ENCODE data around the gene FNDC3B.

FNDC3B gene

DNA sequence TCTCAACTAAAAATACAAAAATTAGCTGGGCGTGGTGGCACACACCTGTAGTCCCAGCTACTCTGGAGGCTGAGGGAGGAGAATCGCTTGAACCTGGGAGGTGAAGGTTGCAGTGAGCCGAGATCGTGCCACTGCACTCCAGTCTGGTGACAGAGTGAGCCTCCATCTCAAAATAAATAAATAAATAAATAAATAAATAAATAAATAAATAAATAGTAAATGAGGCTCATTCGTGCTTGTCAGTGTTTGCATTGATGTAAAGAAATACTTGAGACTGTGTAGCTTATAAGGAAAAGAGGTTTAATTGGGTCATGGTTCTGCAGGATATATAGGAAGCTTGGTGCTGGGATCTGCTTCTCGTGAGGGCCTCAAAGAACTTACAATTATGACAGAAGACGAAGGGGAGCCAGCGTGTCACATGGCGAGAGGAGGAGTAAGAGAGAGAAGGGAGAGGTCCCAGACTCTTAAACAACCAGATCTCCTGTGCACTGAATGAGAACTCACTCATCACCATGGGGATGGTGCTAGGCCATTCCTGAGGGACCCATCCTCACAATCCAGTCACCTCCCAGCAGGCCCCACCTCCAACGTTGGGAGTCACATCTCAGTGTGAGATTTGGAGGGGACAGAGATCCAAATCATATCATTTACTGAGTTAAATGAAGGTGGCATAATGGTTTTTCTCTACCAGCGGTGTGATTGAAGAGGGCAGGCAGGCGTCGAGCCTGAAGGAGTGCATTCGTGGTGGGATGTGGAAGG lies 104.5 kb downstream of the FNDC3B start:
- peak overlapping the region; percentile 100 for H3K27ac ChIP-seq (ENCODE audit: low read depth, low read length)
- peaks cover 59% of the 10 kb centered on the region for H3K4me1 ChIP-seq (ENCODE audit: control insufficient read depth, insufficient read depth, low read length, unreplicated experiment)
- no peak overlapping the region for H2AFZ ChIP-seq (ENCODE audit: low read length, unreplicated experiment)
- no peaks in the 10 kb centered on the region for H3K27me3 ChIP-seq (ENCODE audit: insufficient read depth, low read length)
- no peak overlapping the region for H3K4me3 ChIP-seq (ENCODE audit: low read depth, low read length)
- peaks cover 47% of the 10 kb centered on the region for H3K36me3 ChIP-seq (ENCODE audit: insufficient read depth, low read length)
- peaks cover 79% of the 10 kb centered on the region for H3K79me2 ChIP-seq (ENCODE audit: control insufficient read depth, insufficient read depth, low read length, unreplicated experiment)

- H3K36me3 ChIP-seq (ENCODE audit: insufficient read depth, low read length) = peaks cover 47% of the 10 kb centered on the region
- peaks cover 79% of the 10 kb centered on the region for H3K79me2 ChIP-seq (ENCODE audit: control insufficient read depth, insufficient read depth, low read length, unreplicated experiment)
- peak overlapping the region; percentile 56 for H3K27ac ChIP-seq (ENCODE audit: low read depth, low read length)
- H2AFZ ChIP-seq (ENCODE audit: low read length, unreplicated experiment) = no peak overlapping the region
- no peak overlapping the region for H3K4me3 ChIP-seq (ENCODE audit: low read depth, low read length)
- no peaks in the 10 kb centered on the region for H3K27me3 ChIP-seq (ENCODE audit: insufficient read depth, low read length)
- H3K4me1 ChIP-seq (ENCODE audit: control insufficient read depth, insufficient read depth, low read length, unreplicated experiment) = peaks cover 59% of the 10 kb centered on the region
Measured at GRCh38 chr3:172144601-172145000, 105.2 kb downstream of the FNDC3B start.

GRCh38 chr3:172145031-172145686 lies 105.8 kb downstream of the FNDC3B start:
- Histone ChIP-seq H2AFZ (ENCODE audit: low read length, unreplicated experiment) (no peak overlapping the region), H3K4me3 (ENCODE audit: low read depth, low read length) (no peak overlapping the region), H3K27ac (ENCODE audit: low read depth, low read length) (peak overlapping the region; percentile 56; the same call in 1 of the 2 replicates), H3K79me2 (ENCODE audit: control insufficient read depth, insufficient read depth, low read length, unreplicated experiment) (peaks cover 79% of the 10 kb centered on the region), H3K27me3 (ENCODE audit: insufficient read depth, low read length) (no peaks in the 10 kb centered on the region), H3K4me1 (ENCODE audit: control insufficient read depth, insufficient read depth, low read length, unreplicated experiment) (peaks cover 53% of the 10 kb centered on the region), H3K36me3 (ENCODE audit: insufficient read depth, low read length) (peaks cover 47% of the 10 kb centered on the region)

DNA sequence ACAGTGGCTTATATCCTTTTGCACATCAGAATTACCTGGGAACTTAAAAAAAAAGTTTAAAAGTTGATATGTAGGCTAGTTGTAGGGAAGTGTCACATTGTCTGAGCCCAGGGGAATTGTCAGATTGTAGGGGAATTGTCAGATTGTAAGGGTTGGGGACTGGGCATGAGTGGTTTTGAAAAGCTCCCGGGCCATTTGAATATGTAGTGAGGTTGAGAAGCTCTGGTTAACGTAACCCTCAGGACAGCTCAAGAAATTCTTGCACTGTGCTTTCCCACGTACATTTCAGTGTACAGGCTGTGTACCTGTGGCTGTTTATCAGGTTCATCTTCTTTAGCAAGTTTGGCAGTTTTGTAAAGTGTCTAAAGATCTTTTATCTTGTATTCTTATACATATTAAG lies 107.0 kb downstream of the FNDC3B start:
- Histone ChIP-seq H2AFZ (ENCODE audit: low read length, unreplicated experiment) (no peak overlapping the region), H3K27me3 (ENCODE audit: insufficient read depth, low read length) (no peaks in the 10 kb centered on the region), H3K4me3 (ENCODE audit: low read depth, low read length) (no peak overlapping the region), H3K79me2 (ENCODE audit: control insufficient read depth, insufficient read depth, low read length, unreplicated experiment) (peaks cover 84% of the 10 kb centered on the region), H3K27ac (ENCODE audit: low read depth, low read length) (peak overlapping the region; percentile 82), H3K4me1 (ENCODE audit: control insufficient read depth, insufficient read depth, low read length, unreplicated experiment) (peaks cover 54% of the 10 kb centered on the region), H3K36me3 (ENCODE audit: insufficient read depth, low read length) (peaks cover 47% of the 10 kb centered on the region)

- H3K4me1 ChIP-seq (ENCODE audit: control insufficient read depth, insufficient read depth, low read length, unreplicated experiment) = peaks cover 54% of the 10 kb centered on the region
- H3K79me2 ChIP-seq (ENCODE audit: control insufficient read depth, insufficient read depth, low read length, unreplicated experiment) = peaks cover 88% of the 10 kb centered on the region
- H2AFZ ChIP-seq (ENCODE audit: low read length, unreplicated experiment) = no peak overlapping the region
- H3K4me3 ChIP-seq (ENCODE audit: low read depth, low read length) = no peak overlapping the region
- peaks cover 50% of the 10 kb centered on the region for H3K36me3 ChIP-seq (ENCODE audit: insufficient read depth, low read length)
- H3K27me3 ChIP-seq (ENCODE audit: insufficient read depth, low read length) = no peaks in the 10 kb centered on the region
- H3K27ac ChIP-seq (ENCODE audit: low read depth, low read length) = peak overlapping the region; percentile 82
Measured at GRCh38 chr3:172147113-172147818, 107.9 kb downstream of the FNDC3B start.

- Histone ChIP-seq H3K27ac (ENCODE audit: low read depth, low read length) (peak overlapping the region; percentile 82), H3K4me1 (ENCODE audit: control insufficient read depth, insufficient read depth, low read length, unreplicated experiment) (peaks cover 54% of the 10 kb centered on the region), H3K4me3 (ENCODE audit: low read depth, low read length) (no peak overlapping the region), H3K27me3 (ENCODE audit: insufficient read depth, low read length) (no peaks in the 10 kb centered on the region), H3K79me2 (ENCODE audit: control insufficient read depth, insufficient read depth, low read length, unreplicated experiment) (peaks cover 82% of the 10 kb centered on the region), H3K36me3 (ENCODE audit: insufficient read depth, low read length) (peaks cover 44% of the 10 kb centered on the region), H2AFZ (ENCODE audit: low read length, unreplicated experiment) (no peak overlapping the region)
Measured at GRCh38 chr3:172148241-172148640, 108.9 kb downstream of the FNDC3B start.

DNA sequence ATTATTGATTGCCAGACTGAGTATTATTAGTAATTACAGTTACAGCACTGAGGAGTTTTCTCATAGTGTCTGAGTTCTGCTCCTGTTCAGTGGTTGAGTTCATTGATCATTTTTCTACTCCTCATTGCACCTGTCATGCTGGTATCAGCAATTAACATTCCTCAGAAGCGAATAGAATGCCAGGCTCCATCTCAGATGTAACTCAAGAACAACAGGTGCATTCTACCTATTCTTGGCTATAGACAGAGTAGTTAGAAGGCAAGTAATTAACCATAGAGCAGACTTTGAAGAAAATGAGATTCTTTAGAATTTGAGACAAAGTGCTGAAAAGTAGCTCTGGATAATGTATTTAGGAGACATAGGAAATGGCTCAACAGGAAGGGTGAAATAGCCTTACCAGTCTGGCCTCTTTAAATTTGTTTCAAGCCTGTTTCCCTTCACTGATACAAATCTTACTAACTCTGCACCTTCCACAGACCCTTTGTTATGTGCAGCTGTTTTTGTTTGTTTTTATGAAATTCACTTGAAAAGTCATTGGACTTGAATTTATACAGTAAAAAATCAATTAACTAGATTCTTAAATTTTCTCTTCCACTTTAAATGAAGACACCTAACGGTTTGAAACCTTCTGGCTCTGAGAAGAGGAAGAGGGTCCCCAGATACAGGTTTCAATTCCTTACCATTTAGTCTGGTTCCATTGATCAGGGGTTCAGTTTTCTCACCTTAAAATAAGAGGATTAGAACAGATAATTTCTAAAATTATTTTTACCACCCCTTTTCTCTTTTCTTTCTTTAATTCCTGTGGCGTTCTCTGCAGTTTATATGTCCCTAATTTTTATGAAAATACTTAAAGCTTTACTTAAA lies 109.6 kb downstream of the FNDC3B start:
- peaks cover 41% of the 10 kb centered on the region for H3K36me3 ChIP-seq (ENCODE audit: insufficient read depth, low read length)
- no peaks in the 10 kb centered on the region for H3K27me3 ChIP-seq (ENCODE audit: insufficient read depth, low read length)
- peaks cover 60% of the 10 kb centered on the region for H3K4me1 ChIP-seq (ENCODE audit: control insufficient read depth, insufficient read depth, low read length, unreplicated experiment)
- H3K27ac ChIP-seq (ENCODE audit: low read depth, low read length) = peak overlapping the region; percentile 82
- no peak overlapping the region for H2AFZ ChIP-seq (ENCODE audit: low read length, unreplicated experiment)
- peaks cover 85% of the 10 kb centered on the region for H3K79me2 ChIP-seq (ENCODE audit: control insufficient read depth, insufficient read depth, low read length, unreplicated experiment)
- no peak overlapping the region for H3K4me3 ChIP-seq (ENCODE audit: low read depth, low read length)

DNA sequence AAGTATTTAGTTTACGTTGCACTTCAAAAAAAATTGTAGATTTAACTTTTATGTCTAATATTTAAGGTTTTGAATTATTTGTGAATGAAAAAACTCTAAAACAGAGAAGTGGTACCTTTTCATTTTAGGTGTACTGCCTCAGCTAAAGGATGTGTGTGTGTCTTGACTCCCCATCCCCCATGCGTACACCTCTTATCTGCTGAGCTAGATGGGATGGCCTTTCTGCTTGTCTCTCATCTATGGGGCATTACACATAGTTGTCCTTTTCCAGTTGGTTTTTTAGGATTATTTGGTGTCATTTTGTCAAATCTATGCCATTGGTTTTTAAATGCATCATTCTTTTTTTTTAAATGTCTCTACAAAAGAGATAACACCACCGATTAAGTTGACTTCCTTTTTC lies 110.9 kb downstream of the FNDC3B start:
- Histone ChIP-seq H3K36me3 (ENCODE audit: insufficient read depth, low read length) (peaks cover 28% of the 10 kb centered on the region), H3K27ac (ENCODE audit: low read depth, low read length) (peak overlapping the region; percentile 94), H3K4me1 (ENCODE audit: control insufficient read depth, insufficient read depth, low read length, unreplicated experiment) (peaks cover 73% of the 10 kb centered on the region), H2AFZ (ENCODE audit: low read length, unreplicated experiment) (no peak overlapping the region), H3K4me3 (ENCODE audit: low read depth, low read length) (no peak overlapping the region), H3K79me2 (ENCODE audit: control insufficient read depth, insufficient read depth, low read length, unreplicated experiment) (peaks cover 85% of the 10 kb centered on the region), H3K27me3 (ENCODE audit: insufficient read depth, low read length) (no peaks in the 10 kb centered on the region)

DNA sequence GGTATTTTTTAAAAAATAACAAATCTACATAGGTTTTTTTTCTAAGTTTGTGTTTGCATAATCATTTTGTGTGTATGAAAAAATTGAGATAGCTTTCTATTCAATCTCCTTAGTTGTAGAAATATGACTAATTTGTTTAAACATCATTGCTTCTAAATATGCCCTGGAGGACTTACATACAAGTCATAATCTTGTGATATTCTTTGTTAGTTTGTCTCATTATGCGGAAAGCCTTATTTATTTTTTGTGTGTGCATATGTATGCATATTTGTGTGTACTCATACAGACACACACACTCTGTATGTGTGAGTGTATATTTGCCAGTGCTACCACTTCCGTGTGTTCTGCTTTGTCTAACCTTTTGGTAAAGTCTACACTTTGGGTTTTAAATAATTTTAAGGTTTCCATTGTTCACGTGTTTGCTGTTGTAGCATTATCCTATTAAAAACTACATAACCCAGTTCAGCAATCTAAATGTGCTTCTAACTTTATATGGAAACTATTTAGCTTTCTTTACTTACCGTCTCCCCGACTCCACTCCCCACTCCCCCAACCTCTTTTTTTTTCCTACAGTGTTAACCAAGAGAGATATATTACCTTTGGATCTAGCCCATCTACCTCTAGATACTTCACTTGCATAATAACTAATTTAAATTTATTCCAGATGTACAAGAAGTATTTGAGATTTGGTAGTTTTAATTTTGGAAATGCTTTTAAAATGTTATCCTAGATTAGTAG lies 111.7 kb downstream of the FNDC3B start:
- peaks cover 86% of the 10 kb centered on the region for H3K79me2 ChIP-seq (ENCODE audit: control insufficient read depth, insufficient read depth, low read length, unreplicated experiment)

More for the DNA sequence above, 111.7 kb downstream of the FNDC3B start:
- Histone ChIP-seq H2AFZ (ENCODE audit: low read length, unreplicated experiment) (no peak overlapping the region), H3K36me3 (ENCODE audit: insufficient read depth, low read length) (peaks cover 26% of the 10 kb centered on the region; the same call in 1 of the 2 replicates), H3K4me3 (ENCODE audit: low read depth, low read length) (no peak overlapping the region), H3K27me3 (ENCODE audit: insufficient read depth, low read length) (no peaks in the 10 kb centered on the region), H3K4me1 (ENCODE audit: control insufficient read depth, insufficient read depth, low read length, unreplicated experiment) (peaks cover 81% of the 10 kb centered on the region), H3K27ac (ENCODE audit: low read depth, low read length) (peak overlapping the region; percentile 94)
